Left lung (tissue), 10 donors: ENCODE measurements around the gene BMERB1. TPM values are rescaled to one million over a fixed set of nuclear protein-coding genes. Genes with fewer than 3 reads are reported as not detected.

Experiments
- ATAC-seq: fragments of 200-7000 bp; cut with Tn5 transposase; one replicate; pipeline ENCODE4 v1.9.1; 2020; ENCODE audit warnings: moderate library complexity
- DNase-seq, 4 donors: peaks; one replicate each; pipeline ENCODE4 v3.0.0-alpha.2; 2013 to 2020
- H3K27ac ChIP-seq, 2 donors: fragments of 200-600 bp; sonication (generic) in 1 of 2; one replicate each; pipeline versions ENCODE4 v1.5.0 to v1.8.0; 2020 to 2021
- H3K27me3 ChIP-seq, 2 donors: fragments of 200-600 bp; sonication (generic) in 1 of 2; one replicate each; pipeline versions ENCODE4 v1.5.0 to v1.8.0; 2020 to 2021
- H3K36me3 ChIP-seq, 2 donors: fragments of 200-600 bp; sonication (generic) in 1 of 2; one replicate each; pipeline versions ENCODE4 v1.5.0 to v1.8.0; 2020 to 2021
- H3K4me1 ChIP-seq, 2 donors: fragments of 200-600 bp; one replicate each; pipeline ENCODE4 v1.8.0; 2021
- H3K4me3 ChIP-seq, 2 donors: fragments of 200-600 bp; sonication (generic) in 1 of 2; one replicate each; pipeline versions ENCODE4 v1.5.0 to v1.8.0; 2020 to 2021; ENCODE audit warnings: mild to moderate bottlenecking in 1 of 2
- H3K9me3 ChIP-seq, 2 donors: fragments of 200-600 bp; sonication (generic) in 1 of 2; one replicate each; pipeline versions ENCODE4 v1.5.0 to v1.8.0; 2020 to 2021
- intact Hi-C, 2 donors: fragments of 100-400 bp; cut with DNase I; formaldehyde crosslinking; loops; one replicate each; pipeline versions ENCODE4 v1.11.2 to v1.14.2; 2022
- polyA plus RNA-seq, 6 donors: library from polyadenylated mRNA; unstranded; fragments of 120-200 nt; gene quantifications; one replicate each; pipeline ENCODE4 v1.2.1, GENCODE V29; 2013; ENCODE audit not compliant: insufficient read length in 6 of 6
- total RNA-seq, 2 donors: library from RNA; stranded (reverse); fragmentation: NEBNext Ultra II Directional; extraction: Animal tissue kit (Norgen Biotek cat#: 25700); gene quantifications; one replicate each; pipeline ENCODE4 v1.2.1, GENCODE V29; 2021
- TF ChIP-seq, protein P1 (sequence below), 2 donors: fragments of 200-600 bp; sonication (generic) in 1 of 2; IDR thresholded peaks; one replicate each; pipeline versions ENCODE4 v1.5.0 to v1.8.0; 2021; ENCODE audit warnings: antibody characterized with exemption in 2 of 2
- donor health status: DM: no; HTN: yes; CAD: no.
- donor health status: DM: no; HTN: no; CAD: no.

BMERB1 gene
- total and polyA plus RNA-seq, 8 donors, result 12.0 to 45.8 (median 38.4) TPM

GRCh38 chr16:15616475-15617165 is 182.2 kb downstream of the BMERB1 start:
- no peaks in the 10 kb centered on the region for H3K27me3 ChIP-seq
- ATAC-seq, result no peak
- H3K27ac ChIP-seq, result no peak overlapping the region
- no peak overlapping the region for H3K4me3 ChIP-seq
- intact Hi-C loops, result no loop called here
- H3K36me3 ChIP-seq, result peaks cover 0 to 100% of the 10 kb centered on the region in 2 donors
- H3K9me3 ChIP-seq, result no peaks in the 10 kb centered on the region
- no peaks in the 10 kb centered on the region for H3K4me1 ChIP-seq
- TF ChIP-seq, protein P1, sequence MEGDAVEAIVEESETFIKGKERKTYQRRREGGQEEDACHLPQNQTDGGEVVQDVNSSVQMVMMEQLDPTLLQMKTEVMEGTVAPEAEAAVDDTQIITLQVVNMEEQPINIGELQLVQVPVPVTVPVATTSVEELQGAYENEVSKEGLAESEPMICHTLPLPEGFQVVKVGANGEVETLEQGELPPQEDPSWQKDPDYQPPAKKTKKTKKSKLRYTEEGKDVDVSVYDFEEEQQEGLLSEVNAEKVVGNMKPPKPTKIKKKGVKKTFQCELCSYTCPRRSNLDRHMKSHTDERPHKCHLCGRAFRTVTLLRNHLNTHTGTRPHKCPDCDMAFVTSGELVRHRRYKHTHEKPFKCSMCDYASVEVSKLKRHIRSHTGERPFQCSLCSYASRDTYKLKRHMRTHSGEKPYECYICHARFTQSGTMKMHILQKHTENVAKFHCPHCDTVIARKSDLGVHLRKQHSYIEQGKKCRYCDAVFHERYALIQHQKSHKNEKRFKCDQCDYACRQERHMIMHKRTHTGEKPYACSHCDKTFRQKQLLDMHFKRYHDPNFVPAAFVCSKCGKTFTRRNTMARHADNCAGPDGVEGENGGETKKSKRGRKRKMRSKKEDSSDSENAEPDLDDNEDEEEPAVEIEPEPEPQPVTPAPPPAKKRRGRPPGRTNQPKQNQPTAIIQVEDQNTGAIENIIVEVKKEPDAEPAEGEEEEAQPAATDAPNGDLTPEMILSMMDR (IDR thresholded peaks at IDR 0.05), result no peak
- no peak for DNase-seq

- Histone ChIP-seq H3K27ac (no peak overlapping the region), H3K27me3 (no peaks in the 10 kb centered on the region), H3K4me3 (no peak overlapping the region), H3K36me3 (peaks cover 0 to 100% of the 10 kb centered on the region in 2 donors), H3K9me3 (no peaks in the 10 kb centered on the region), H3K4me1 (no peaks in the 10 kb centered on the region)
- TF ChIP-seq, protein P1 (IDR thresholded peaks at IDR 0.05), result no peak
- no peak for DNase-seq
- ATAC-seq, result no peak
- intact Hi-C loops, result no loop called here
These were observed 183.5 kb downstream of the BMERB1 start for GRCh38 chr16:15617901-15618300.

DNA sequence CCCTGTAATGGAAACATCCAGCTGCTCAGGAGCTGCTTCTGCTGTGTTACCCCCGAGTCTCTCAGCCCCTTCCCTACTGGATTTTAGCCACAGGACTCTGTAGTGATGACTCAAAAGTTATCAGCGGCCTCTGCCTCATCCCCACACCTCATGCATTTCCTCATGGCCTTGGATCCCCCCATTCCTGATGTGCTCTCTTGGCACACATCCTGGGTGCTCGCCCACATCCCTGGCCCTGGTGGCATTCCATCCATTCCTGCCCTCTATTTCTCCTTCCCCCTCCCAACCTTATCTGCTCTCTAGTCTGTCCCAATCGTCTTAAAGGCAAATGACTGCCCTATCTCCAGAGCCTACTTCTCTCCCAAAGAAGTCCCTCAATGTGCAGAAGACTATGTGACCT is 184.0 kb downstream of the BMERB1 start:
- DNase-seq (no peak), ATAC-seq (no peak)
- peaks cover 0 to 100% of the 10 kb centered on the region in 2 donors for H3K36me3 ChIP-seq
- no peaks in the 10 kb centered on the region for H3K27me3 ChIP-seq
- TF ChIP-seq, protein P1 (IDR thresholded peaks at IDR 0.05), result no peak
- H3K27ac ChIP-seq, result no peak overlapping the region
- no peak overlapping the region for H3K4me3 ChIP-seq
- no peaks in the 10 kb centered on the region for H3K4me1 ChIP-seq
- no peaks in the 10 kb centered on the region for H3K9me3 ChIP-seq
- intact Hi-C loops, result no loop called here

DNA sequence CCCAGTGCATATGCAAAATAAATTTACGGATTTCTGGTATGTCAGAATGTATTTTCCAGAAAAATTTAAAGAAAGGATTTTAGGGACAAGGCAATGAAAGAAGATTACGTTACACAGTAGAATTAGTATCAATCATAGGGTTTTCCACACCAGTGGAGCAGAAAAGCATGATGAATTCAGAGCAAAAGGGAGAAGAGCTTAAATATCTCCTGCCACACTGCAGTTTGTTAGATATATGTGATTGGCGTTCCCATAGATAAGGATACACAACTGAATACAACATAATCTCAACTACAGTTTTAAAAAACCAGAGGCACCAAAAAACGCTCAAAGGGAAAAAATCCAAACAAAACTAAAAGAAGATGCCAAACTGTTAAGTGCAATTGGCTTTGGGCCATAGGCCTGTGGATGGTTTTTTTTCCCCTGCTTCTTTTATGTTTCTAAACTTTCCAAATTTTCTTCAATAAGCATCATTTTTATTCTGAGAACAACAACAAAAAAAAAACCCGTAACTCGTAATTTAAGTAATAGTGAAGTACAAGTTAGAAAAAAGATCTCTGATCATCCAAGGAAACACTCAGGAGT is 186.3 kb downstream of the BMERB1 start:
- ATAC-seq (no peak), DNase-seq (no peak)
- TF ChIP-seq, protein P1 (IDR thresholded peaks at IDR 0.05), result no peak
- Histone ChIP-seq H3K9me3 (no peaks in the 10 kb centered on the region), H3K36me3 (peaks cover 3 to 100% of the 10 kb centered on the region in 2 donors), H3K4me3 (no peak overlapping the region), H3K4me1 (no peaks in the 10 kb centered on the region), H3K27me3 (no peaks in the 10 kb centered on the region), H3K27ac (no peak overlapping the region)
- intact Hi-C loops, result no loop called here

DNA sequence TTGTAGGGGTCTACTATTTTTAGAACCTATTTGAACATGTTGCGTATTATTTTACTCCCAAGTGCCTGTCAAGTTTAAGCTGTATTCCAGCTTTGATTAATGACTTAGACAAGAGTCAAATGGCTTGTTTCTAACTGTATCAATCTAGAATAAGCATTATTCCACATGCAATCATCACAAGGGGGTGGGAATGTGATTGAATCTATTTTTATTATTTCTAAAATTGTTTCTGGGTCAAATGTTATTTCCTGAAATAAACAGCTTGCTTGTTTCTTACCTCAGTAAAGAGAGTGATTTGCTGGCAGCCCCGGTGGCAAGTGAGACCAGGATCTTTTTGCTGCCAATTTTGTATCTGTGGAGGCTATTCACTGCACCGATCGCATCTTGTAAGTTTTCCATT is 187.1 kb downstream of the BMERB1 start:
- TF ChIP-seq, protein P1 (IDR thresholded peaks at IDR 0.05), result no peak
- Histone ChIP-seq H3K9me3 (no peaks in the 10 kb centered on the region), H3K36me3 (peaks cover 3 to 100% of the 10 kb centered on the region in 2 donors), H3K27me3 (no peaks in the 10 kb centered on the region), H3K4me3 (no peak overlapping the region), H3K27ac (no peak overlapping the region), H3K4me1 (no peaks in the 10 kb centered on the region)
- ATAC-seq (no peak), DNase-seq (no peak)
- intact Hi-C loops, result no loop called here
